ENCODE data around the gene C2orf68. TPM values are rescaled to one million over a fixed set of nuclear protein-coding genes. Genes with fewer than 3 reads are reported as not detected.
A peak's percentile ranks its signal among the peaks of the same experiment; 100 is the strongest.

Gene C2orf68
- polyA plus RNA-seq, 3 donors = 24.2 to 32.9 (median 30.7) TPM

DNA sequence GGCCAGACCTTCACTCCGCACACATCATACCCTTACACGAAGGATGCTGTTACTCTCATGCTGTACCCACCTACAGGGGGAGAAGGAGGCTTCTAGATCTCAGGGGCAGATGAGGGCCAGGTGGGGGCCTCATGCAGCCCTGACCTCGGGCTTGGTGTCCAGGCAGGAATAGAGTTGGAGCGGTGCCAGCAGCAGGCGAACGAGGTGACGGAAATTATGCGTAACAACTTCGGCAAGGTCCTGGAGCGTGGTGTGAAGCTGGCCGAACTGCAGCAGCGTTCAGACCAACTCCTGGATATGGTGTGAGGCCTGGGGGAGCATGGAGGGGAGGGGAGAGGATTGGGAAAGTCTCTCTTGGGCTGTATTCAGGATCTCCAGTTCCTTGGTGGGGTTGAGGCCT is 20.3 kb downstream of the C2orf68 start:
- Mint-ChIP-seq H3K27ac (peak overlapping the region in 5 of 7 donors; percentile 50 to 90 (median 80)), H3K4me3 (no peak overlapping the region)
- H3K9ac ChIP-seq (ENCODE audit: insufficient read depth, low read length, poor library complexity, severe bottlenecking) = no peak overlapping the region

DNA sequence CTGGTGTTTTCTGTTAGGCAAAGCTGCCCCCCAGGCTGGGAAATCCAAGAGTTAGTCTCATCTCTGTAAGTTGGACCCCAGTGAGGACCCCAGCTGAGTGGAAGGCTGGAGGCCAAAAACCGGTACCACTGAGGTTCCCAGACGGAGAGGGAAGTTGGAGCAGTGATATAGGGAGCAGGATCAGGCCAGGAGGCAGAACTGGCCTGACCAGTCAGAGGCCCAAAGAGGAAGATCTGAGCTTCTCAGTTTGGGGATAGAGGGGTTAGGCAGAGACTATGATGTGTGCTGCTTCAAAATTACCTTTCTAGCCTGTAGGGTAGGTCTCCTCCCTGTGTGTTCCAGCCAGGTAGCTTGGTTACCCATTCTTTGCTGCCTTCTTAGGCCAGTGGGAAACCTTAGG is 20.9 kb downstream of the C2orf68 start:
- H3K9me3 Mint-ChIP-seq = peaks cover 0 to 2% (median 0%) of the 10 kb centered on the region in 7 donors
- H3K4me3 Mint-ChIP-seq = peak overlapping the region; percentile 52 to 88
- 4% methylated on average over 2 of the region's 2 CpGs for WGBS (ENCODE audit: insufficient coverage)
- Histone ChIP-seq H4K20me1 (ENCODE audit: insufficient read depth, low read length) (no peaks in the 10 kb centered on the region), H3K4me2 (replicated peaks; ENCODE audit: extremely low read depth, low read length, poor library complexity, severe bottlenecking) (peak overlapping the region; percentile 63), H2AFZ (ENCODE audit: insufficient read depth, low read depth, low read length, poor library complexity, severe bottlenecking) (no peak overlapping the region), H3K27me3 (ENCODE audit: control insufficient read depth in 2 of 2, insufficient read depth in 2 of 2, low read length in 2 of 2) (no peaks in the 10 kb centered on the region), H3K36me3 (replicated peaks in 1 of 2; ENCODE audit: control insufficient read depth in 1 of 2, insufficient read depth in 2 of 2, low read length in 2 of 2) (peaks cover 0 to 6% of the 10 kb centered on the region in 2 donors), H3K4me3 (replicated peaks in 1 of 3; ENCODE audit: low read depth in 2 of 3, low read length in 3 of 3) (peak overlapping the region in 1 of 3 experiments; percentile 61), H3K27ac (ENCODE audit: low read depth in 1 of 2, low read length in 2 of 2) (peak overlapping the region; percentile 41 to 71), H3K9me3 (replicated peaks in 1 of 2; ENCODE audit: control insufficient read depth in 1 of 2, insufficient read depth in 1 of 2, low read length in 2 of 2) (no peaks in the 10 kb centered on the region), H3K9ac (ENCODE audit: insufficient read depth, low read length, poor library complexity, severe bottlenecking) (peak overlapping the region; percentile 11), H3K4me1 (ENCODE audit: control insufficient read depth in 1 of 2, insufficient read depth in 2 of 2, low read length in 2 of 2) (peaks cover 74 to 79% of the 10 kb centered on the region in 2 donors), H3K79me2 (ENCODE audit: insufficient read depth, low read length) (peaks cover 68% of the 10 kb centered on the region)
- DNase-seq = peak in 1 of 3 donors; percentile 45
- H3K36me3 Mint-ChIP-seq = peaks cover 13 to 16% of the 10 kb centered on the region in 2 donors
- peak overlapping the region; percentile 74 to 91 (median 86) for H3K27ac Mint-ChIP-seq
- H3K27me3 Mint-ChIP-seq (ENCODE audit: low read depth in 3 of 3) = peaks cover 0 to 5% (median 2%) of the 10 kb centered on the region in 3 donors
- intact Hi-C loops (cut with micrococcal nuclease) = no loop called here
- H3K4me1 Mint-ChIP-seq = peaks cover 79% of the 10 kb centered on the region
- TF ChIP-seq, protein P1, sequence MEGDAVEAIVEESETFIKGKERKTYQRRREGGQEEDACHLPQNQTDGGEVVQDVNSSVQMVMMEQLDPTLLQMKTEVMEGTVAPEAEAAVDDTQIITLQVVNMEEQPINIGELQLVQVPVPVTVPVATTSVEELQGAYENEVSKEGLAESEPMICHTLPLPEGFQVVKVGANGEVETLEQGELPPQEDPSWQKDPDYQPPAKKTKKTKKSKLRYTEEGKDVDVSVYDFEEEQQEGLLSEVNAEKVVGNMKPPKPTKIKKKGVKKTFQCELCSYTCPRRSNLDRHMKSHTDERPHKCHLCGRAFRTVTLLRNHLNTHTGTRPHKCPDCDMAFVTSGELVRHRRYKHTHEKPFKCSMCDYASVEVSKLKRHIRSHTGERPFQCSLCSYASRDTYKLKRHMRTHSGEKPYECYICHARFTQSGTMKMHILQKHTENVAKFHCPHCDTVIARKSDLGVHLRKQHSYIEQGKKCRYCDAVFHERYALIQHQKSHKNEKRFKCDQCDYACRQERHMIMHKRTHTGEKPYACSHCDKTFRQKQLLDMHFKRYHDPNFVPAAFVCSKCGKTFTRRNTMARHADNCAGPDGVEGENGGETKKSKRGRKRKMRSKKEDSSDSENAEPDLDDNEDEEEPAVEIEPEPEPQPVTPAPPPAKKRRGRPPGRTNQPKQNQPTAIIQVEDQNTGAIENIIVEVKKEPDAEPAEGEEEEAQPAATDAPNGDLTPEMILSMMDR (IDR thresholded peaks at IDR 0.05) = no peak

More for the DNA sequence above, 20.3 kb downstream of the C2orf68 start:
- peaks cover 0 to 7% (median 2%) of the 10 kb centered on the region in 3 donors for H3K27me3 Mint-ChIP-seq (ENCODE audit: low read depth in 3 of 3)
- intact Hi-C loops (cut with micrococcal nuclease) = no loop called here
- H3K9me3 ChIP-seq (replicated peaks in 1 of 2; ENCODE audit: control insufficient read depth in 1 of 2, insufficient read depth in 1 of 2, low read length in 2 of 2) = no peaks in the 10 kb centered on the region
- H2AFZ ChIP-seq (ENCODE audit: insufficient read depth, low read depth, low read length, poor library complexity, severe bottlenecking) = no peak overlapping the region
- no peak for DNase-seq
- peak overlapping the region; percentile 41 to 71 for H3K27ac ChIP-seq (ENCODE audit: low read depth in 1 of 2, low read length in 2 of 2)
- H3K36me3 ChIP-seq (replicated peaks in 1 of 2; ENCODE audit: control insufficient read depth in 1 of 2, insufficient read depth in 2 of 2, low read length in 2 of 2) = peaks cover 0 to 6% of the 10 kb centered on the region in 2 donors
- 86% methylated on average over 10 of the region's 12 CpGs for whole genome bisulfite sequencing (ENCODE audit: insufficient coverage)
- peaks cover 68% of the 10 kb centered on the region for H3K79me2 ChIP-seq (ENCODE audit: insufficient read depth, low read length)
- H3K27me3 ChIP-seq (ENCODE audit: control insufficient read depth in 2 of 2, insufficient read depth in 2 of 2, low read length in 2 of 2) = no peaks in the 10 kb centered on the region
- H3K4me3 ChIP-seq (replicated peaks in 1 of 3; ENCODE audit: low read depth in 2 of 3, low read length in 3 of 3) = peak overlapping the region in 1 of 3 experiments; percentile 61
- peaks cover 74 to 79% of the 10 kb centered on the region in 2 donors for H3K4me1 ChIP-seq (ENCODE audit: control insufficient read depth in 1 of 2, insufficient read depth in 2 of 2, low read length in 2 of 2)
- H4K20me1 ChIP-seq (ENCODE audit: insufficient read depth, low read length) = peaks cover 4% of the 10 kb centered on the region
- peaks cover 14 to 18% of the 10 kb centered on the region in 2 donors for H3K36me3 Mint-ChIP-seq
- H3K4me2 ChIP-seq (replicated peaks; ENCODE audit: extremely low read depth, low read length, poor library complexity, severe bottlenecking) = peak overlapping the region; percentile 63
- peaks cover 0 to 2% (median 0%) of the 10 kb centered on the region in 7 donors for H3K9me3 Mint-ChIP-seq
- peaks cover 78% of the 10 kb centered on the region for H3K4me1 Mint-ChIP-seq
- TF ChIP-seq, protein P1 (IDR thresholded peaks at IDR 0.05) = no peak

Data from CD14-positive monocyte (primary cell).